Neural progenitor cell (in vitro differentiated cells): ENCODE measurements around the gene EXOC1L.

Source experiments
- EZH2phosphoT487 ChIP-seq: fragments of 200-600 bp; sonication (generic); IDR thresholded peaks from 2 replicates; pipeline ENCODE4 v1.6.1; 2017; ENCODE audit warnings: antibody characterized with exemption
- TF ChIP-seq, protein P1 (sequence below): fragments of 200-600 bp; sonication (generic); IDR thresholded peaks from 2 replicates; pipeline ENCODE4 v1.5.1; 2017; ENCODE audit warnings: antibody characterized with exemption, mild to moderate bottlenecking

DNA sequence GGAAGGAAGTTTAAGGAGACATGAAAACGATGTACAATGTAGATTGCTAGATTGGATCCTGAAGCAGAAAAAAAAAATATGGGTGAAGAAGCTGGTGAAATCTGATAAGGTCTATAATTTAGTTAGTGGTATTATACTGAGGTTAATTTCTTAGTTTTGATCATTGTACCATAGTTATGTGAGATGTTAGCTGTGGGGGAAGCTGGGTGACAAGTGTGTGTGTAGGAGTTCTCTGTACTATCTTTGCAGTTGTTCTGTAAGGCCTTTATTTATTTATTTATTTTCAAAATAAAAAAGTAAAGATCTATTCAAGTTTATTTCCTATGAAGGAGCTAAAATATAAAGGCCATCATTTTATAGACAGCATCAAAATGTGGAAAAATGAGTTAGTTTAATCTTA lies 21.4 kb downstream of the EXOC1L start:
- TF ChIP-seq, protein P1, sequence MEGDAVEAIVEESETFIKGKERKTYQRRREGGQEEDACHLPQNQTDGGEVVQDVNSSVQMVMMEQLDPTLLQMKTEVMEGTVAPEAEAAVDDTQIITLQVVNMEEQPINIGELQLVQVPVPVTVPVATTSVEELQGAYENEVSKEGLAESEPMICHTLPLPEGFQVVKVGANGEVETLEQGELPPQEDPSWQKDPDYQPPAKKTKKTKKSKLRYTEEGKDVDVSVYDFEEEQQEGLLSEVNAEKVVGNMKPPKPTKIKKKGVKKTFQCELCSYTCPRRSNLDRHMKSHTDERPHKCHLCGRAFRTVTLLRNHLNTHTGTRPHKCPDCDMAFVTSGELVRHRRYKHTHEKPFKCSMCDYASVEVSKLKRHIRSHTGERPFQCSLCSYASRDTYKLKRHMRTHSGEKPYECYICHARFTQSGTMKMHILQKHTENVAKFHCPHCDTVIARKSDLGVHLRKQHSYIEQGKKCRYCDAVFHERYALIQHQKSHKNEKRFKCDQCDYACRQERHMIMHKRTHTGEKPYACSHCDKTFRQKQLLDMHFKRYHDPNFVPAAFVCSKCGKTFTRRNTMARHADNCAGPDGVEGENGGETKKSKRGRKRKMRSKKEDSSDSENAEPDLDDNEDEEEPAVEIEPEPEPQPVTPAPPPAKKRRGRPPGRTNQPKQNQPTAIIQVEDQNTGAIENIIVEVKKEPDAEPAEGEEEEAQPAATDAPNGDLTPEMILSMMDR = no peak
- no peak for TF ChIP-seq EZH2phosphoT487
